GM21717 (cell line): ENCODE data around the gene STK39.

ENCODE experiments used
- ATAC-seq: cut with Tn5 transposase; IDR thresholded peaks from one replicate; pipeline ENCODE4 v1.9.1; 2021; ENCODE audit warnings: mild to moderate bottlenecking, moderate library complexity; ENCODE audit not compliant: unreplicated experiment

Gene STK39

DNA sequence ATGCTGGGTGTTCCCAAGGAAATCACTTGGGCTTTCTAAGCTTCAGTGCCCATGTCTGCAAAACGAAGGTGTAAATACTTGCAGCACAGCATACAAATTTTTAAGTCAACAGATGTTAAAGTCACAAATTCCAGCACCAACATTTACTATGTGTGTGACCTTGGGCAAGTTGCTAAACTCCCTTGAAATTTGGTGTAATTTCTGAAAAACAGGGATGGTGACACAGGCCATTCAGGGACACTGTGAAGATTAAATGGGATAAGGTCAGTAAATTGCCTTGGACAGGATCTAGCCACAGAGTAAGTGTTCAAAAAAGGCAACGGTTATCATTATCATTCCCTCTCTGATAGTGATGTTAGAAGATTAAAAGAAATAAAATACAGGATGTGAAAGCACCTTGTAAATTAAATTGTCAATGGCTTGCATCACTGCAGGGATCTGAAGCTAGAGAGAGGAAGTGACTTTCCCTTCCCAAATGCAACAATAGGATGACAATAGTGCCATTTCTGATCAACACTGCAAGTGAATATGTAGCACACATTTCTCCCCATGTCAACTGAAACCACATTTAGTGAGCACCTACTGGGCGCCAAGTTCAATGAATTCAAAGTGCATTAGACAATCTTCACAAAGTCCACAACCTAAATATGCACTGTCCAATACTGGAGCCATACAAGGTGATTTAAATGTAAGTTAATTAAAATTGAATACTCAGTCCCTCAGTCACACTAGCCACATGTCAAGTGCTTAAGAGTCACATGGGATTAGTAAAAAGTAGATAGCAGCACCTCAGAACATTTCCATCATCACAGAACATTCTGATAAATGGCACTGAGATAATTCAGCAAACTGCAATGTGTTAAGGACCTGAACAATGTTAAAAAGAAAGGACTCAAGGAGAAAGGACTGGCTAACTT lies 81.2 kb downstream of the STK39 start:
- no peak for ATAC-seq

DNA sequence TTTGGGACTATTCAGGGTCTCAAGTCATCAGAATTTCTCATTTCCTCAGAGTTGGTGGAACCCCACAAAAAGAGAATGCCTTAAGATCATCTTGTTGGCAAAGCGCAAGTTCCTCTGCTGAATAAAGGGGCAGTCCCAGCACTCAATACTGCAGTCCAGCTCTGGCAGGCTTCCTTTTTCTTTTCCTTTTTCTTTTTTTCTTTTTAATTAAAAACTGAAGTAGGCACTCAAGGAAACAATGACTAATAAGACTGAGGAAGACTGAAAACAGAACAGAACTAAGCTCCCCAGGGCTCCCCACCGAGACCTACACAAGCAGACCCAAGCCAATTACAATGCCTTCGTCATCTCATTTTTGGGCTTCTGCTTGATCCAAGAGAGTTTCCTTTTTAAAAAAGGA lies 82.0 kb downstream of the STK39 start:
- no peak for ATAC-seq

DNA sequence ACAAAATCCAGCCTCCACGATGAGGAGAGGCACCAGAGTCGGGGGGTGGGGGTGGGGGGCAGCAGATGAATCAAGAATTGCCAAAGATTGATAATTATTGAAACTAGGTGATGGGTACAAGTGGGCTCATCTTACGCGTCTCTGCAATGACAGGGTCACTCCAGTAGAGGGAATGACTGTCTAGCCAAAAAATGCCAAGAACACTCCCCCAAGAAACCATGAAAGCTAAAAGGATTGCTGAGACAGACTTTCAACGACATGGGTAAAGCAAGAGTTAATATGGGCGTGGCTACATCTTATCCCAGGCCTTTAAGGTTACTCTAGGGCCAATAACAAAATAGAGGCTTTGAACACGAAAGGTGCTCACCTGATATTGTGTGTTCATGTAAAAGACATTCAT lies 86.5 kb downstream of the STK39 start:
- no peak for ATAC-seq

DNA sequence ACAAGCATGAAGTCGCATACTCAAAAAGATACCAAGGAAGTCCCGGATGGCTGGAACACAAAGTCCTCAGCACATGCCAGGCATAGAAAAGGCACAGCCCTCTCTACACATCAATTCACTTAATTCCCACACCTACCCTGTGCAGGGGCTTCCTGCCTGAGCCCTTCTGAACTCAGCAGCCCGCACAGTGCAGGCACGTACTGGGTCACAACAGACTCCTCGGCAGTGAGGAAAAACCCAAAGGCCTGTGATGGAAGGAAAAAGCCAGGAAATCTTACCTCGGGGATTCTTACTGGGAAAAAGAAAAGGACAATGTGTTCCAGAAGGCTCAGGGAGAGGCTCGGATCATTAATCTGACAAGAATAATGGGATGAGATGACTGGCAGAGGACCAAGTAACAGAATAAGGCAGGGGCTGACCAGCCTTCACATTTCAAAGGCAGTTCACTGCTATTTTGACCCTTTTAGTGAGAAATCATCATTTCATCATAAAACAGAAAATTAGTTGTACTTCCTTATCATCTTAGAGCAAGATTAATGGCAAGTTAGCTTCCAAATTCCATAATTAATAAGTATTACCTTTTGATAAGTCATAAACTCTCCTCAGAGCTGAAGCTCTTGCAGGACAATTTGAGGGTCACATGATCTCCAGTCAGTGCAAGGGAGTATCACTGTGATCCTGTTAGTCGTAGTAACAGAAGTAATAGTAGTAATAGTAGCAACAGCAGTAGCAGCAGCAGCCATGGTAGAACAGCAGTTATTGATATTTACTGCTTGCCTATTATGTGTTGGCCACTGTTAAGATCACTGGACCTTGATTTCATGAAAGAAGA lies 87.4 kb downstream of the STK39 start:
- ATAC-seq = no peak

DNA sequence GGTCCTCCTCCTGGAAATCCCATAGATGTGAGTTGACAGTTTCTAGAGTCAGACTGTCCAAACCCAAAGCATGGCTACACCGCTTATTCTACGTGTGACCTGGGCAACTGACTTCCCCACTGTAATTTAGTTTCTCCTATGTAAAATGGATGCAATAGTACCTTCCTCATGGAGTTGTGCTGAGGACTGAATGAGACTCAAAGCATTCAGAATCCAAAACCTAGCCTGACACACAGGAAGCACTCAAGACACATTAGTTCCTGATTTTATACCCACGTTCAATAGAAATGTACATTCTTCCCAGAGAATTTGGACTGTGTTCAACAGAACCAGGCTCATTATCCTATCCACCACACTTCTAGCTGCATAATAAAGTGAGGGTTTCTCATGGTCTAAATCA lies 88.8 kb downstream of the STK39 start:
- no peak for ATAC-seq

DNA sequence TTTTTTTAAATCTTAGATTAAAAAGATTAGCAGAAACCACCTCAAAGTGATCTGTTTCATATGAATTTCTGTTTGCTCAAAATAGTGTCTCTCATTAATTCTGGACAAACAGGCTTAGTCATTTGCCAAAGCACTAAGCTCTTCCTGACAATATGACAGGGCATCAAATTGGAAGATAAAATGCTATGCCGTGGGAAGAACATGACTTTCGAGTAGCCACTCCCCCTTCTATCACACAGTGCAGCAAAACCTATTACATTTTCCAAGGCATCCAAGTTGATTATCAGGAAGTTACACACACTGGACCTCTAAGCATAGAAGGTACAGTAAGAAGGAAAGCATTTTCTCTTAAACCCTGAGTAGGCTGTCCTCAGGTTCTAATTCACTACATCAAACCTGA lies 89.5 kb downstream of the STK39 start:
- ATAC-seq = no peak

DNA sequence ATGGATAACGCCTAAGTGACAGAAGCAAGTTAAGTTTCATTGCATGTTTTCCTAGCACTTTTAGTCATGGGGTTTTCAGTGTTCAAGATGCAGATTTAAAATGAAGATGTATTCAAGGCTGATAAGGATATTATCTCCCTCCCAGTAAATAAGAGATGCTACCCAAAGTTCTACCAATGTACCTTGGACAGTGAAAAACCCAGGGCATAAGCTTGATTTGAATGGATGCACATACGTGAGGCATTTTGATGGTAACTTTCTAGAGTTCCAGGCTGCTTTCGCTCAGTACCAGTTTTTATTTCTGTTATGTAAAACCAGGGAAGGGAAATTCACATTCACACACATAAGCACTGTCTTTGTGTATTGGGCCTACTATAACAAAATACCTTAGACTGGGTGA lies 90.3 kb downstream of the STK39 start:
- no peak for ATAC-seq

DNA sequence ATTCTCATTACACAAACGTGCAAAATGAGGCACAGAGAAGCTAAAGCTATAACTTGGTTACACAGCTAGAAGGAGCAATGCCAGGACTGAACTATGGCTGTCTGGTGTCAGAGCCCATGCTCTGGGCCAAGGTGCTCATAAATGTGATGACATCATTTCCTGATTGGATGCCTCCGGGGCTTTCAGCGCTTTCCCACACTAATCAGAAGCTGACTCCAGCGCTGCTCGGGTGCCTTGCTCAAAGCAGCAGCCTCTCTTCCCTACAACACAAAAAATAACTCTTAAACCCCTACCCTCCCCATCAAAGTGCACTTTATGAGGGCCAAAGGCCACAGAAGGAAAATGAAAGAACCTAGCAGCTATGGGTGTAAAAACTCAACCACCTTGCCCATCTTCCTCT lies 90.7 kb downstream of the STK39 start:
- ATAC-seq = no peak

DNA sequence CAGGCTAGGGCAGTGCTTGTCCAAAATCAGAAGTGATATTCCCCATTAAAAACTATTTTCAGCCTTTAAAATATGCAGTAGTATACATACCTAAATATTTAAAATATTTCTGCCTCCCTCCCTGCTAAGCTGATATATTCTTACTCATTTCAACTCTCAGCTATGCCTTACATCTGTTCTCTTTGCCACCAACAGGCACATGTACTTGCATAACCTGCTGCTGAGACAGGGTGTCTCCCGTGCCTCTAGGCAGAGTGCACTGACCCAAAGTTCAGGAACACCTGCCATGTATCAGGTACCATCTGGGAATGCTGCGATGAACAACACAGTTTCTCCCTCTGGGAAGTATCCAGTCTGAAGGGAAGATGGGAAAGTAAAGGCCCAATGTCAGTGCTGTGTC lies 91.7 kb downstream of the STK39 start:
- no peak for ATAC-seq

DNA sequence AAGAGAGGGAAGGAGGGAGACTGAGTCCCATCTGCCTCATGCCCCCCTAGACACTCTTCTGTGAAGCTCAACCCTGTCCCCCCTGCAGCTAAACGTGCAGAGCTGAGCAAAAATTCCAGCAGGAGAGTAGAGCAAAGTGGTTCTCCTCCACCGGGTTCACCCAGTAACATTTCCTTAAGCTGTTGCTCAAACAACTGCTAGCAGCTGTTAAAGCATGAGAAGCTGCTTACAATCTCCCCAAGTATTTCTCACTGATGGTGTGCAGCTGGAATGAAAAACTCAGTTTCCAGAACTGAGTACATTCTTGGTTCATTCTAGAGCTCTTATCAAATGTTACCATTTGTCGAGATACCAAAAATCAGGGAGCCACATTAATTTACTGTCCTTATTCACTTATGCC lies 92.3 kb downstream of the STK39 start:
- no peak for ATAC-seq

DNA sequence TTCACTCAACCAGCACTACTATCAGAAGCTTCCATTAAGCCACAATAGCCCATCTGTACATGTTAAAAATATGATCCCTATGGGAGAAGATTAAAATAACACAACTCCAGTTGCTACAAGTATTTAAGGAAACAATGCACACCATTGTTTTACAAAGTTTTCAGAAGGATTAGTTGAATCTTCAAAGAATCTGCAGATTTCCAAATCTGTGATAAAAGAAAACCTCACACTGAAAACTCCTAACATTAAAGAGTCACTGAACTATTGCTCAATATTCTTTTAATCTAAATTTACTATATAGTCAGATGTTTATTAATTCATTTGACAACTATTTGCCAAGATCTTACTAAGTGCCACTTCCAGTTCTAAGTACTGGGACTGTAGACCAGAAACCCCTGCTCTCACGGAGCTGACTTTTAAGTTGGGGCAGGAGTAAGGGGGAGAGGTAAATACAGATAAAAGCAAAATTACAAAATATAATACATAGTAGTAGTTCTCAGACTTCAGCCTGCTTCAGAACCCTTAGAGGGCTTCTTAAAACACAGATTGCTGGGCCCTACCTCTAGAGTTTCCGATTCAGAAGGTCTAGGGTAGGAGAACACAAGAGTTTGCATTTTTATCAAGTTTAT lies 94.4 kb downstream of the STK39 start:
- ATAC-seq = no peak

DNA sequence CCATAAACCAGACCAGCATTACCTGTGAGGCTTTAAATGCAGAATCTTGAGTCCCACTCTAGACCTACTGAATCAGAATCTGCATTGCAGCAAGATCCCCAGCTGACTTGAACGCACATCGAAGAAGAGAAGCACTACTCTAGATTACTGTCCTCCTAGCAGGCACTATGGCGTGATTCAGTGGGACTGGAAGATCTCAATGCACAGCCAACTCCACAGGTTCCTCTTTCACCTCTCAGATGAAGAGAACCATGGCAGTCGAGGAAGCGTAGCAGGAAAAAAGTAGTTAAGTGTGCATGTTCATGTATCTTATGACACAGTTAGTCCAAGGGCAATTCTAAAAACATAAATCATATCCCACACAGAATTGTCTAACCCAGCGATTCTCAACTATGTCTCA lies 97.4 kb downstream of the STK39 start:
- ATAC-seq = no peak

DNA sequence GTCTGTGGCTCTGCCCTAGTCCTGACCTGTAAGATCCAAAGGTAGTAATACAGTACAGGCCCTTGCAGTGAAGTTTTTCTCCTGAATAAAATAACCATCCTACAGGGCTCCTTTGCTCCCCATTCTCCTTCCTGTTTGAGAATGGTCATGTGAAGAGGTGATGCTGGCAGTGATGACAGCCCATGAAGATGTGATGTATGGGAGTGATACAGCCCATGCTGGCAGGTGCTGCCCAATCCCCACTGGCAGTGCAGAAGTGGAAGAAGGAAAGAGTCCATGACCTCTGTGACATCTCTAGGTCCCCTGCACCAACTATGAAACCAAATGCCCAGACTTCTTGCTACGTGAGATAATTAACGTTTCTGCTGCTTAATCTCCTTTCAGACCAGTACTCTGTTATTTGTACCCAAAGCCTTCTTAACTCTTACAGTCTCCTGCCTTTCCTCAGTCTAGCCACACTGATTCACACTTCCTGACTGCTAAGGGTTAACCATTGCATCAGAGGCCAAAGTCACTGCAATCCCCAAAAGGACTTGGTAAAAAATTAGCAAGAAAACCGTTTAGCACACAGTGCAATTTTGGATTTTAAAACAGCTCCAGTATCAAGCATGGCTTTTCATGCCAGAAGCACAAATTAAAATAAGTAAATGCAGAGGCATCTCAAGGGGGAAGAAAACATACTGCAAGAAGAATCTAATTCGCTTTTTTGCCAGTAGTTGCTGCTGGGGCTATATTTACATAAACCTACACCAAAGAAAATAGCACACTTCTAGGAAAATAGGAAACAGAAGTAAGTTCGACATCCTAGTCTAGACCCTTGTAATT lies 98.0 kb downstream of the STK39 start:
- ATAC-seq = no peak

DNA sequence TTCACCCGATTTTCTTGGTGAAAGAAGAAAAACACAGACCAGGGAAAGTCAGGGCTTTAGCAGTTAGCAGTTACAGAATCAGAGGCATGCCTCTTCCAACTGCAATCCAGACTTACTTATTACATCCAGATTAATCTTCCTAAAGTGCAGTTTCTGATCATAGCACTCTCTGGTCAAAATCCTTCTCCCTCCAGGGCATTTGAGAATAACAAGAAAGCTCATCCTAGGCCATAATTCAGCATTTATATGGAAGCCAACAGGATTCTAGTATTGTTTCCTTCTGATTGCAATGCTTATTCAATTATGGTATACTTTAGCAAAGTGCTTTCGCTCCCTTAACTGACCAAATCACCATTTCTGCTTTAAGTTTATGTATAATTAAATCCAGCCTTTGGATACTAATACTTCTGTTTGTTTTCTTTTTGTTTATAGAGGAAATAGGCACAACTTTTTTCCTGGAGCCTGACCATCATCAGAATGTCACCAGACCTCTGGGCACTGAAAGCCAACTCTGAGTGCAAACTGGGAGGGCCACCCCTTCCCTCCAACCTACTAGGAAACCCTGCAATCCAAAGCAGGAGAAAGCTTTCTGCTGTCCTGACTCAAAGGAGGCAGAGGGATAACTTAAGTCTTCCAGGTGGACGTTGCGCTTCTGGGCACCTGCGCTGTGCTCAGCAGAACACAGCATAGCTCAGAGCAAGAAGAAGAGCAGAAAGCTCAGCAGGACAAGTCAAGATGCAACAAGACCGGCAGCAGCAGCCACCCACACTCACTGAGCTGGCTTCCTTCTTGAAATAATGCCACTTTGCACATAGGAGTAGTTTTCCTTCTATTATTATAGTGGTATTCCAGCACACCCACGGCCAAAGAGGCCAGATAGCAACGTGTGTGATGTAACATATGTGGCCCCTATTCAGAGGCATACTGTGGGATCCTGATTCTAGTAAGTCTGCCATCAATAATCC lies 99.3 kb downstream of the STK39 start:
- no peak for ATAC-seq

DNA sequence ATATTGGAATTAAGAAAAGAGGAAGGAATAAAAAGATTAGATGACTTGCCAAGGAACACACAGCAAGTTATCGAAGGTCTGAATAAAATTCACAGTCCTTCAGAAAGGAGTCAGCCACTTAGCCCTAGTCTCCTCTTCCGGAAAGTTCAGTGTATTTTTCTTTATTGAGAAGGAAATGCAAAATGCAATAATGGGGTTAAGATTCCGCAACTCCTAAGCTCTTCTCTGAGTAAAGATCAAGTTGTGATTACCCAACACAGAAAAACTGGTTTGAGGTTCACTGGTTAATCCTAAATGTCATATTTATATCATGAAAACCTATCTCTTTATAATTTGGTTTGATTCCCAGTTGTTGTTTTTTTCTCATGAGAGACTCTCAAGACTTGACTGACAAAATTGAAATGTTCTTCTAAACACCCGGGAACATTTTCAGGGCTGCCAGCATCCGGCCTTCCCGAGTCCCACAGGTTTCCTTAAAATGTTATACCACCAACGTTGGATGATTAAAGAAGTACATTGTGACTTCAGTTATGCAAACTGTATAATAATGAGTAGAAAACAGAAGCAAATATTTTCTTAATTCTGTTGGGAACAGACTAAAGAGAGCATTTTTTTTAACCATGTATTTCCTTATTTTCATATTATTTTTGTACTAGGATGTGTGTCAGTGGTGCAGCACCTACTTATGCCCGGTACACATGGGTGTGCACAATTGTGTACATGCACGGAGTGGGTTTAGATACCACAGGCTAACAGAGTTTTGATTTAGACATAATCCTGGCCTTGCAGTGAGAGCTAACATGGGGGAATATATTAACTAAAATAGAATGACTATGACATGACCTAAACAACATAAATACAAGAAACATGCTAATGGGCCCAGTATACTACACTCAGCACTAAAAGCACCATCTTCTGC lies 100.2 kb downstream of the STK39 start:
- ATAC-seq = no peak

DNA sequence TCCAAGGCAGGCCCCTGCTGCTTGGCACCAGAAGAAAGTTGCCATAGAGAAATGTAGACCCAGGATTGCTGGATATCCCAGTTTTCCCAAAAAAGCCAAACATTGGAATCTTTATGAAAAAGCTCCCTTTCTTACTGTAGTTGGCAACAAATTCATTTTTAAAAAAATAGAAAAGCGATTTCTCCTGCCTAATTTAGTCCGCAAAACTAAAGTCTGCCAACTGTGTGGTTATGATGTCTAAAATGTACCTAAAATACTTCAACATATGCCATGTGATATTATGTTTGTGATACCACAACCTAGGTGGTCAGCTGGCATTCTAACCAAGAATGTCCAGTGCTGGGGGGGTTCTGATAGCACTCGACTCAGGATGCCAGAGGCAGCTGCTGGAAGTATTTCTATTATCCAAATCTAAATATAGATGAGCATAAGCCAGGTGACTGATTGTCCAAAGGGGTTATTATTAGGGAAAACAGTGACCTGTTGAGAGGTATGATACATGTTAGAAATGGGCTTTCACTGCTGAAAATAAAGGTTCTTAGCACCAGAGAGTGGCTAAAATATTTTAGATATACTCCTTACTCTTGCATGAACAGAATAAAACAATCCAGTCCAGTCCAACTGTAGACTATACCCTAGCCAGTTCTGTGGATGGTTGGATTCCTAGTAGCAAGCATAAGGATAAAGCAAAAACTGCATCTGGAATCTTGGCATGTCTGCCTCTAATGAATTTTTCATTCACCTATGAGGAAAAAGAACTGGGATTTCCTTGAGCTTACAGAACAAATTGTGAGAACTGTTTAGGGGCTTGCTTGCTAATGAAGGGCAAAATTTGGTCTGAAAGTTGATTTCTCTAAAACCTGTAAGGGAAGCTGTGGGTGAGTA lies 101.7 kb downstream of the STK39 start:
- no peak for ATAC-seq

DNA sequence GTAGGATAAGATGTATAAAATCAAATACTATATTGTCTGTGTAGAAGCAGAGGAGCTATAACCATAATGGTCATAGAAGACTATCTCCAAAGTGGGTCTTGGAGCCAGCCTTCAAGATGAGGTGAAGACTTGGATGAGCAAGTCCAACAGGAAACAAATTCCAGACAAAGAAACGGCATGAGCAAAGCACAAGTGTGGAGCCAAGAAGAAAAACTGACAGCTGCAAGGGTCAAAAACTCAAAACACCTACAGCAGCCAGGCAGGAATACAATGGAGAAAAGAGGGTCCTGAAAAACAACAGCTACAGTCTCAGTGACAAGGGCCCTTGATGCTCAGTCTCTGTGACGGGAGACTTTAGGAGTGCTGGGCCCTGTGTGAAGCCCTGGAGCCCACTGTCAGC lies 102.4 kb downstream of the STK39 start:
- no peak for ATAC-seq

DNA sequence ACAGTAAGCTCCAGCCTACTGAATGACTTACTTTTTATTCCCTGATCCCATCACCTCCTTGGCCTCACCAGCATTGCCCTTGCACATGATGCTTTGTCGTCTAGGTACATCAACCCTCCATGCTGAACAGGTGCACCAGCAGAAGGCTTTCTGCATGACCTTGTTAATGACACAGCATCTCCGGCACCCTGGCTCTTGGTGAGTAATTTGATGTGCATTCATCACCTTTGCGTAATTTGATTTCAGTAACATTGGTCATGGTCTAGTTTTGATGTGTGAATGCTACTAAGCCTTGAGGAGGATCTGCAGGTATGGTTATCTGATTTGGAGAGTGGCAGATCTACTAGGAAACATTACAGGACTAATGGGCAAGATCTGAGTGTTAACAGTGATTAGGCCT lies 103.6 kb downstream of the STK39 start:
- no peak for ATAC-seq
